Sigmoid colon (tissue), 3 donors: Measurements from ENCODE around the gene DKK3.

Experiments used
- CTCF ChIP-seq, 4 experiments: fragments of 450-650 bp in 3 of 4; fragments of 200-600 bp in 1 of 4; IDR thresholded peaks; one replicate each; pipeline ENCODE4 v1.5.1; 2016 to 2019; ENCODE audit warnings: antibody characterized with exemption in 4 of 4, mild to moderate bottlenecking in 3 of 4, moderate library complexity in 2 of 4
- POLR2A ChIP-seq, 2 donors: fragments of 450-650 bp; IDR thresholded peaks; one replicate each; pipeline ENCODE4 v1.6.1; 2016; ENCODE audit warnings: antibody characterized with exemption in 2 of 2, mild to moderate bottlenecking in 2 of 2, moderate library complexity in 2 of 2

GRCh38 chr11:11995601-11996000 is 12.8 kb downstream of the DKK3 start:
- no peak for TF ChIP-seq POLR2A (IDR thresholded peaks at IDR 0.05)
- TF ChIP-seq CTCF (IDR thresholded peaks at IDR 0.05) = no peak
